Measurements from ENCODE around the gene FITM1. TPM values are rescaled to one million over a fixed set of nuclear protein-coding genes. Genes with fewer than 3 reads are reported as not detected.

Gene FITM1
- total RNA-seq, 8 experiments from 2014 or later = 0.27 to 2.2 (median 0.83) TPM; not detected in 1

- no peak for ATAC-seq (replicated peaks in 6 of 8)
- no CpG with 5 or more reads among the region's 9 CpGs for WGBS, 10 experiments
- H3K27ac ChIP-seq = no peak overlapping the region
- in situ Hi-C loops (cut with MboI; ENCODE audit: low pct_unique_long_range_greater_than_20kb in 2 of 9, low sequenced_read_pairs in 9 of 9, unreplicated experiment in 9 of 9) = no loop called here
- H3K4me1 ChIP-seq (replicated peaks in 1 of 2) = peaks cover 5 to 8% of the 10 kb centered on the region in 2 donors
- H3K4me3 ChIP-seq = no peak overlapping the region
These were observed 20.5 kb downstream of the FITM1 start for GRCh38 chr14:24150993-24151392.

DNA sequence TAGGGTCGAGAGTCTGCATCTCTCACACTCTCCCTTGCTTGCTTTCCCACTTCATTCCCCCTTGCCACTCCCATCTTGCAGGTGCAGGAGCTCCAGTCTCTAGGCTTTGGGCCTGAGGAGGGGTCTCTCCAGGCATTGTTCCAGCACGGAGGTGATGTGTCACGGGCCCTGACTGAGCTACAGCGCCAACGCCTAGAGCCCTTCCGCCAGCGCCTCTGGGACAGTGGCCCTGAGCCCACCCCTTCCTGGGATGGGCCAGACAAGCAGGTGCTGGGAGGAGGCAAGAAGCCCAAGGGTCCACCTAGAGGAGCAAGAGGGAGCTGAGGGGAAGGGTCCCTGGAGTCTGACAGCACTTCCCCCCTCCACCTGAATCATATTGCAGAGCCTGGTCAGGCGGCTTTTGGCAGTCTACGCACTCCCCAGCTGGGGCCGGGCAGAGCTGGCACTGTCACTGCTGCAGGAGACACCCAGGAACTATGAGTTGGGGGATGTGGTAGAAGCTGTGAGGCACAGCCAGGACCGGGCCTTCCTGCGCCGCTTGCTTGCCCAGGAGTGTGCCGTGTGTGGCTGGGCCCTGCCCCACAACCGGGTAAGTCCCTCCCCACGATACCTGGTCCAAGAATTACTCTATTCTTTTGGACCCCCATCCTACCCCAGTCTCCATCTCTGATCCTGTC is 21.1 kb downstream of the FITM1 start:
- in situ Hi-C loops (cut with MboI; ENCODE audit: low pct_unique_long_range_greater_than_20kb in 2 of 9, low sequenced_read_pairs in 9 of 9, unreplicated experiment in 9 of 9) = no loop called here
- 80 to 100% (median 100%) methylated on average over 1 to 4 of the region's 16 CpGs; no CpG with 5 or more reads in 3 of the 10 experiments for WGBS, 10 experiments
- ATAC-seq (replicated peaks in 6 of 8) = no peak
- Histone ChIP-seq H3K4me1 (replicated peaks in 1 of 2) (peaks cover 5 to 8% of the 10 kb centered on the region in 2 donors), H3K4me3 (no peak overlapping the region), H3K27ac (no peak overlapping the region)

DNA sequence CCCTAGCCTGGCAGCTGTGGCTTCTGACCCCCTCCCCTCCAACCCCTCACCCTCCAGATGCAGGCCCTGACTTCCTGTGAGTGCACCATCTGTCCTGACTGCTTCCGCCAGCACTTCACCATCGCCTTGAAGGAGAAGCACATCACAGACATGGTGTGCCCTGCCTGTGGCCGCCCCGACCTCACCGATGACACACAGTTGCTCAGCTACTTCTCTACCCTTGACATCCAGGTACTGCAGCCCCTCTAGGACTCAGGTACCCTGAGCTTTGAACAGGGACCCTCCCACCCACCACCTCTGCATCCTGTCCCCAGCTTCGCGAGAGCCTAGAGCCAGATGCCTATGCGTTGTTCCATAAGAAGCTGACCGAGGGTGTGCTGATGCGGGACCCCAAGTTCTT is 24.6 kb downstream of the FITM1 start:
- Histone ChIP-seq H3K4me1 (replicated peaks in 1 of 2) (no peaks in the 10 kb centered on the region), H3K4me3 (no peak overlapping the region), H3K27ac (no peak overlapping the region)
- ATAC-seq (replicated peaks in 6 of 8) = no peak
- in situ Hi-C loops (cut with MboI; ENCODE audit: low pct_unique_long_range_greater_than_20kb in 2 of 9, low sequenced_read_pairs in 9 of 9, unreplicated experiment in 9 of 9) = no loop called here
- WGBS, 10 experiments = 90 to 97% (median 96%) methylated on average over 2 to 5 of the region's 10 CpGs; no CpG with 5 or more reads in 7 of the 10 experiments

DNA sequence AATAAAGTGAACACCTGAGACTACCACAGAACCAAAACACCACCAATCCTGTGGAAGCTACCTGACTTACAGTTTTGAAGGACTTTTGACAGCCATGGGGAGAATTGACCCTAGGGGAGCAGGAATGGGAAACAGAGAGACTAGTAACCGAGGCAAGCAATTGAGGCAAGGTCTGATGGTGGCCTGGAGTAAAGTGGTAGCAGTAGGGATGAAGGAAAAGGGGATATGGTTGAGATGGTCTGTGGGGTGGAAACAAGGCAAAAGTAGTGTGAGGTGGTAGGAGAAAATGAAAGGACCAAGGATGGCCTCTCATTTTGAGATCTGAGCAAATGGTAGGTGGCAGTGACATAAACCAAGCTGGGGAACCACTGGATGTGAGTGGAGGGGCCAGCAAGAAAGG is 26.4 kb downstream of the FITM1 start:
- no peak for ATAC-seq (replicated peaks in 6 of 8)
- Histone ChIP-seq H3K4me3 (no peak overlapping the region), H3K4me1 (replicated peaks in 1 of 2) (peaks cover 9 to 11% of the 10 kb centered on the region in 2 donors), H3K27ac (no peak overlapping the region)
- 50 to 100% (median 88%) methylated on average over 1 of the region's 1 CpG; no CpG with 5 or more reads in 4 of the 10 experiments for WGBS, 10 experiments
- in situ Hi-C loops (cut with MboI; ENCODE audit: low pct_unique_long_range_greater_than_20kb in 2 of 9, low sequenced_read_pairs in 9 of 9, unreplicated experiment in 9 of 9) = no loop called here

GRCh38 chr14:24157331-24157730 is 26.9 kb downstream of the FITM1 start:
- in situ Hi-C loops (cut with MboI; ENCODE audit: low pct_unique_long_range_greater_than_20kb in 2 of 9, low sequenced_read_pairs in 9 of 9, unreplicated experiment in 9 of 9) = no loop called here
- WGBS, 10 experiments = 60 to 100% (median 94%) methylated on average over 1 to 8 of the region's 12 CpGs; no CpG with 5 or more reads in 2 of the 10 experiments
- ATAC-seq (replicated peaks in 6 of 8) = no peak

DNA sequence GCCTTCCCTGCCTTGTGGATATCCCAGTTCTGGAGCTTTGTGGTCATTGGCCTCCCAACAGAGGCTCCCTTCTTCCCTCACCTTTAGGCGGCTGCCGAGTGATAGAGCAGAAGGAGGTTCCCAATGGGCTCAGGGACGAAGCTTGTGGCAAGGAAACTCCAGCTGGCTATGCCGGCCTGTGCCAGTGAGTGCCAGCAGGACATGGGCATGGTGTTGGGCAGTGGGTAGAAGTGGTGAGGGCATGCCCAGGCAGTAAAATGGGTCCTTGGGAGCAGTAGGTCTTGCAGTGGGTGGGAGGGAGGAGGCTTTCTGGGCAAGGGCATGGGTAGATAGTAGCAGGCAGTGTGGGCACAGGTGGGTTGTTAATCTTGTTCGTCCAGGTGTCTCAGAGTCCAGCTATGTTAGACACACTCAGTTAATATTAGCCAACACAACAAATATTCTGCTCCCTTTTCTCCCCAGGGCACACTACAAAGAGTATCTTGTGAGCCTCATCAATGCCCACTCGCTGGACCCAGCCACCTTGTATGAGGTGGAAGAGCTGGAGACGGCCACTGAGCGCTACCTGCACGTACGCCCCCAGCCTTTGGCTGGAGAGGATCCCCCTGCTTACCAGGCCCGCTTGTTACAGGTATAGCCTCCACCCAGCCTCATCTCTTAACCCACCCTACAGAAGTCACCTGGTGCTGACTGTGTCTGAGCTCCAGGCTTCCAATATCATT is 29.5 kb downstream of the FITM1 start:
- in situ Hi-C loops (cut with MboI; ENCODE audit: low pct_unique_long_range_greater_than_20kb in 2 of 9, low sequenced_read_pairs in 9 of 9, unreplicated experiment in 9 of 9) = no loop called here
- Histone ChIP-seq H3K4me3 (no peak overlapping the region), H3K27ac (no peak overlapping the region), H3K4me1 (replicated peaks in 1 of 2) (peaks cover 9 to 13% of the 10 kb centered on the region in 2 donors)
- WGBS, 10 experiments = 67 to 100% (median 83%) methylated on average over 2 to 7 of the region's 11 CpGs; no CpG with 5 or more reads in 4 of the 10 experiments
- ATAC-seq (replicated peaks in 6 of 8) = no peak

More at GRCh38 chr14:24157331-24157730, 26.9 kb downstream of the FITM1 start:
- peaks cover 9 to 13% of the 10 kb centered on the region in 2 donors for H3K4me1 ChIP-seq (replicated peaks in 1 of 2)
- no peak overlapping the region for H3K4me3 ChIP-seq
- H3K27ac ChIP-seq = no peak overlapping the region

DNA sequence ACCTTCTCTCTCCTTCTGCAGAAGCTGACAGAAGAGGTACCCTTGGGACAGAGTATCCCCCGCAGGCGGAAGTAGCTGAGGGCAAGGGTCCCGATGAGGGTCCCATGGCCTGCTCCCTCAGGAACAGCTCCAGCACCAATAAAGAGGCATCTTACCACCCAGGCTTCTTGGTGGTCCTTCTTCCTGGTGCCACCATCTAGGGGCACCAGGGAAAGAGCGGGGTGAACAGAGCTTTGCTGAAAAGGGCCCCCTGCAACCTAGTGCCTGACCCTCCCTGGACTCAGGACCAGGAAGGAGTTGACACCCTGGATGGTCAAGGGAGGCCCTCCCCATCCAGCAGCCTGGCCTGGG is 30.0 kb downstream of the FITM1 start:
- H3K4me3 ChIP-seq = no peak overlapping the region
- H3K27ac ChIP-seq = peak overlapping the region; percentile 7 to 34
- H3K4me1 ChIP-seq (replicated peaks in 1 of 2) = peaks cover 9 to 13% of the 10 kb centered on the region in 2 donors
- 100% methylated on average over 1 to 3 of the region's 4 CpGs; no CpG with 5 or more reads in 4 of the 10 experiments for WGBS, 10 experiments
- peak in 1 of 8 experiments; percentile 2 for ATAC-seq (replicated peaks in 6 of 8)
- in situ Hi-C loops (cut with MboI; ENCODE audit: low pct_unique_long_range_greater_than_20kb in 2 of 9, low sequenced_read_pairs in 9 of 9, unreplicated experiment in 9 of 9) = no loop called here

DNA sequence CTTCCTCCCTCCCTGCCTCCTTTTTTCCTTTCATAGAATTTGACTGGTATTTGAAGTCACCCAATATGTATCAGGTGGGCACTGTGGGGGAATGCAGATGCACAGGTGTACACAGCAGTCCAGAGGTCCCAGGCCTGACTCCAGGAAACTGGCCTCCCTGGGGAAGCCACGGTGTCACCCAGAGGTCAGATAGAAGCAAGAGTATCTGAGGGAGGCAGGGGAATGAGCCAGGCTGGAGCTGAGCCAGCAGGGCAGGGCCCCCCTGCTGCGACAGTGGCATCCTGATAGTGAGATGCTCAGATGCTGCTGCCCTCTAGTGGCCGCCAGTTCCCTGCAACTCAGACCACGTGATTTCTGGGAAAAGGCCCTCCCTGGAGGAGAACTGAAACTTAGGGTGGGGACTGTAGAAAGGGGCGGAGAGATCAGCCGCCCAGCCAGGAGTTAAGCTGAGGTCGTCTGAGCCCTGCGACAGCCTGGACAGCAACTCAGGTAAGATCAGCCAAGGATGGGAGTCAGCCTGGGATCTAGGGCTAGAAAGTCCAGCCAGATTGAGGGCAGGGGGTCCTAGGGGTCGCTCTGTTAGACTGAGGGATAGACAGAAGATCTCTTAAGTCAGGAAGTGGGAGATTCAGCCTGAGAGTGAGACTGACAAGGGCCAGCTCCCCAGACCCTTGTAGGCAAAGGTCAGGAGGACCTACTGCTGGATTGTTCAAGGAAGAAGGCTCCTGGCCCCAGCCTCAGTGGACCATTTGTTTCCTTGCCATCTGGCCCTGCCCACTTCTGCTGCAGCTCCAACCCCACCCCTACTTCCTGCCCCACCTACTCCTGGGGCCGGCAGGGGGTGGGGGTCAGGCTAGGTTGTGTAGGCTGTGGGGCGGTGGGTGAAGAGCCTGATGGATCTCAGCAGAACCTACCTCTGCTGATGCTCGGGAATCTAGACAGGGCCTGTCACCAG is 30.7 kb downstream of the FITM1 start, which contains the start of gene IRF9:
Gene IRF9 (plus strand): TSS at position 416 of the 955 bp plus-strand sequence. CDS start 880 bp downstream, outside the sequence.
- H3K4me3 ChIP-seq = peak within 1 kb of the TSS; percentile 14 to 40 (median 22)
- 0 to 8% (median 0%) methylated on average over 1 to 6 of the region's 12 CpGs; no CpG with 5 or more reads in 5 of the 10 experiments for WGBS, 10 experiments
- in situ Hi-C loops (cut with MboI; ENCODE audit: low pct_unique_long_range_greater_than_20kb in 2 of 9, low sequenced_read_pairs in 9 of 9, unreplicated experiment in 9 of 9) = no loop called here
- peaks cover 9 to 13% of the 10 kb centered on the region in 2 donors for H3K4me1 ChIP-seq (replicated peaks in 1 of 2)
- ATAC-seq (replicated peaks in 6 of 8) = peak; percentile 81 to 92 (median 90)
- peak within 1 kb of the TSS; percentile 26 to 34 for H3K27ac ChIP-seq

DNA sequence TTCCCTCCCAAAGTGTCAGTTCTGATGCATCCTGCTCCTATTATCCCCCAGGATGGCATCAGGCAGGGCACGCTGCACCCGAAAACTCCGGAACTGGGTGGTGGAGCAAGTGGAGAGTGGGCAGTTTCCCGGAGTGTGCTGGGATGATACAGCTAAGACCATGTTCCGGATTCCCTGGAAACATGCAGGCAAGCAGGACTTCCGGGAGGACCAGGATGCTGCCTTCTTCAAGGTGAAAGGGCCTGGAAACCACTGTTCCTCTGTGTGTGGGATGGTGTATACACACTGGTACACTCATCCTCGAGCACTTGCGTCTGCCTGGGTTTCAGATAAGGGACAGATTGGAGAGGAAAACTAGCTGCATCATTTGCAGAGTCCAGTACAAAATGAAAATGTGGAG is 31.6 kb downstream of the FITM1 start:
- H3K4me3 ChIP-seq = no peak overlapping the region
- ATAC-seq (replicated peaks in 6 of 8) = no peak

GRCh38 chr14:24164518-24164991 is 34.1 kb downstream of the FITM1 start:
- 84 to 100% (median 98%) methylated on average over 3 to 7 of the region's 14 CpGs; no CpG with 5 or more reads in 7 of the 10 experiments for WGBS, 10 experiments
- H3K4me3 ChIP-seq = no peak overlapping the region
- peaks cover 9 to 13% of the 10 kb centered on the region in 2 donors for H3K4me1 ChIP-seq (replicated peaks in 1 of 2)
- no peak for ATAC-seq (replicated peaks in 6 of 8)
- in situ Hi-C loops (cut with MboI; ENCODE audit: low pct_unique_long_range_greater_than_20kb in 2 of 9, low sequenced_read_pairs in 9 of 9, unreplicated experiment in 9 of 9) = no loop called here
- no peak overlapping the region for H3K27ac ChIP-seq

More for the DNA sequence above, 31.6 kb downstream of the FITM1 start:
- Histone ChIP-seq H3K27ac (no peak overlapping the region), H3K4me1 (replicated peaks in 1 of 2) (peaks cover 9 to 13% of the 10 kb centered on the region in 2 donors)
- WGBS, 10 experiments = 0 to 83% (median 80%) methylated on average over 1 to 2 of the region's 8 CpGs; no CpG with 5 or more reads in 5 of the 10 experiments
- in situ Hi-C loops (cut with MboI; ENCODE audit: low pct_unique_long_range_greater_than_20kb in 2 of 9, low sequenced_read_pairs in 9 of 9, unreplicated experiment in 9 of 9) = no loop called here

DNA sequence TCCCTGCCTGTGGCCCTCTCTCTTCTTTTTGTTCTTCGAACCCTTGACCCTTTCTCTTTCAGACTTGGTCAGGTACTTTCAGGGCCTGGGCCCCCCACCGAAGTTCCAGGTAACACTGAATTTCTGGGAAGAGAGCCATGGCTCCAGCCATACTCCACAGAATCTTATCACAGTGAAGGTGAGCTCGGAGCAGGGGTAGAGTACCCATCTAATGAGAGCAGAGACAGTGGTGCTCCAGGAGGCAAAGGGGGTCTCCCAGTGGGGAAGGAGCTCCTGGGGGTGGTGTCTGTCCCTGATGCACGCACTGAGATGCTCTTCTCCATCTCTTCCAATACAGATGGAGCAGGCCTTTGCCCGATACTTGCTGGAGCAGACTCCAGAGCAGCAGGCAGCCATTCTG is 35.3 kb downstream of the FITM1 start:
- in situ Hi-C loops (cut with MboI; ENCODE audit: low pct_unique_long_range_greater_than_20kb in 2 of 9, low sequenced_read_pairs in 9 of 9, unreplicated experiment in 9 of 9) = no loop called here
- H3K4me3 ChIP-seq = no peak overlapping the region
- no peak overlapping the region for H3K27ac ChIP-seq
- ATAC-seq (replicated peaks in 6 of 8) = no peak
- WGBS, 10 experiments = 60 to 100% (median 96%) methylated on average over 1 to 3 of the region's 5 CpGs; no CpG with 5 or more reads in 2 of the 10 experiments
- H3K4me1 ChIP-seq (replicated peaks in 1 of 2) = peaks cover 7 to 11% of the 10 kb centered on the region in 2 donors

DNA sequence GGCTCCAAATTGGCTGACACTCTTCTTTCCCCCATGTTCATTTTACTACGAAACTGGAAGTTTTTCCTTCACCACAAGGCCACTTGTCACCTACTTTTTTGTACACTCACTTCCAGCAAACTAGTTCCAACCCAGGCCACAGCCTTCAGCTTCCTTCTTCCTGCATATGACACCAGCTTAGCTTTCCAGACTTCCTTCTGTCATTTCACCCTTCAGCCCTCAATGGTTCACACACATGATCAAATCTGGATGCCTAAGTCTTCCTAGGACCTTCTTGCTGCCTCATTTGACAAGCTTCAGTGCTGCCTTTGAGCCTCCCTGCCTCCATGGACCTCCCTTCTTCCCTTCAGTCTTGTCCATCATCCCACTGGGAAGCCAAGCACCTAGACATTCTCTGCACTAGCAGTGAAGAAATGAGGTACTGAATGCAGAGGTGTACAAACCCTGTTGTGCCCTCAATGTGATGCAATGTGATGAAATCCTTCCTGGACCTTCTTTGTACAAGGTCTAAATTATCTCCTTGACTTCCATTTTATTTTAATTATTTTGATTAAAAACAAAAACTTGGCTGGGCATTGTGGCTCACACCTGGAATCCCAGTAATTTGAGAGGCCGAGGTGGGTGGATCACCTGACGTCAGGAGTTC is 37.1 kb downstream of the FITM1 start:
- H3K27ac ChIP-seq = no peak overlapping the region
- no peak overlapping the region for H3K4me3 ChIP-seq
- in situ Hi-C loops (cut with MboI; ENCODE audit: low pct_unique_long_range_greater_than_20kb in 2 of 9, low sequenced_read_pairs in 9 of 9, unreplicated experiment in 9 of 9) = no loop called here
- WGBS, 10 experiments = 80 to 100% (median 97%) methylated on average over 1 to 3 of the region's 3 CpGs; no CpG with 5 or more reads in 2 of the 10 experiments
- H3K4me1 ChIP-seq (replicated peaks in 1 of 2) = no peaks in the 10 kb centered on the region
- no peak for ATAC-seq (replicated peaks in 6 of 8)
